Measurements from ENCODE around the gene ENO2.
A peak's percentile ranks its signal among the peaks of the same experiment; 100 is the strongest.

The ENO2 gene

GRCh38 chr12:6912164-6912935 lies 2.0 kb upstream of the ENO2 start:
- DNase-seq (ENCODE audit: low read depth) = no peak

DNA sequence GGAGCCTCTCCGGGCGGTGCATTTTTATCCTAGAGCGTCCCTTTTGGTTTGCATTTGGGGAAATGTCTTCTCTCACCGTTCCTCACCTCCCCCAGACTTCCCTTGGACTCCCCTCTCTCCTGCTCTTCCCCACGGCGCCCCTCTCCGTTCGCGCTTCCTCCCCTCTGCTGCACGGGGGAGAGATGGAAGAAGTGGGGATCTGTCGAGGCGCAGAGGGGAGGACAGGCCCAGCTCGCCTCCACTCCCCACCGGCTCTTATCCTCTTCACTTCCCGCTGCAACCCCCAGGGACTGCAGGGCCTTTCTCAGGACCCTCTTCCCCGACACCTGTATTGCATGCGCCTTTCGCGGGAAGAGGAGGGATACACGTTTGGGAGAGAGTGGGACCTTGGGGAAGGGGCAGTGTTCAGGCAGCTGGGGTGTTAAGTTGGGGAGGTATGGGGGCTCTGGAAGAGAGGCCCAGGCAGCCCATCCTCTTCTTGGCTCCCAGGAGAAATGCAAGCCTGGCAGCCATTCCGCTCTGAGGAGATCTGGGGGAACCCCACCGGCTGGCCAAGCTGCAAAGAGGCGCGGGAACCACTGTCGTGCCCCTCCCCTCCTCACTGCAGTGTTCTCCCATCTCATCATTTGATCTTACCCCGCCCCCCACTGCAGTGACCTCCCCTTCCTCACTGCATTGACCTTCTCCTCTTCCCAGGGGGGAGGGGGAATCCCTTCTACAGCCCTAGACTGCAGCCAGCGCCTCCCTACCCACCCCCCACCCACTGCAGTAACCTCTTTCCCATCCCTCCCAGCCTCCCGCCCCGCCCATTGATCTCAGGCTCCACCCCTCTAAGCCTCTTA lies 788 bp downstream of the ENO2 start:
- no peak for DNase-seq (ENCODE audit: low read depth)

DNA sequence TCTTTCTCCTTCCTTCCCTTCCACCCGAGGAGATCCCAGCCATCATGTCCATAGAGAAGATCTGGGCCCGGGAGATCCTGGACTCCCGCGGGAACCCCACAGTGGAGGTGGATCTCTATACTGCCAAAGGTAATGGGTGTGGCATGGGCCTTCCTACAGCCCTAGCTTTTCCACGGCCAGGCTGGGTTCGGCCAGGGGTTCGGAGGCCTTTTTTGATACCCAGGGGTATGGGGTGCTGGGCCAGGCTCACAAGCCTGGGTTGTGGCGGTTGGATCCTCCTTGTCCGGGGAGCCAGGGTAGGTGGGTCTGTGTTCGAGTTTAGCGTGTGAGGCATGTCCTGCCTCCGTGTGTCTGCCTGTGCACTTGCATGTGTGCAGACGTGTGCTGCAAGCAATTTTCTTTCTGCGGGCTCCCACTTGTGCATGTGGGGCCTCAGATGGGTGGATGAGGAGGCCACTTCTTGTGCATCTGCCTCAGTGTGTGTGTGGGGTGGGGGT lies 1.5 kb downstream of the ENO2 start:
- no peak for DNase-seq (ENCODE audit: low read depth)

- DNase-seq (ENCODE audit: low read depth) = no peak
Observed at GRCh38 chr12:6916426-6917200, 2.2 kb downstream of the ENO2 start.

DNA sequence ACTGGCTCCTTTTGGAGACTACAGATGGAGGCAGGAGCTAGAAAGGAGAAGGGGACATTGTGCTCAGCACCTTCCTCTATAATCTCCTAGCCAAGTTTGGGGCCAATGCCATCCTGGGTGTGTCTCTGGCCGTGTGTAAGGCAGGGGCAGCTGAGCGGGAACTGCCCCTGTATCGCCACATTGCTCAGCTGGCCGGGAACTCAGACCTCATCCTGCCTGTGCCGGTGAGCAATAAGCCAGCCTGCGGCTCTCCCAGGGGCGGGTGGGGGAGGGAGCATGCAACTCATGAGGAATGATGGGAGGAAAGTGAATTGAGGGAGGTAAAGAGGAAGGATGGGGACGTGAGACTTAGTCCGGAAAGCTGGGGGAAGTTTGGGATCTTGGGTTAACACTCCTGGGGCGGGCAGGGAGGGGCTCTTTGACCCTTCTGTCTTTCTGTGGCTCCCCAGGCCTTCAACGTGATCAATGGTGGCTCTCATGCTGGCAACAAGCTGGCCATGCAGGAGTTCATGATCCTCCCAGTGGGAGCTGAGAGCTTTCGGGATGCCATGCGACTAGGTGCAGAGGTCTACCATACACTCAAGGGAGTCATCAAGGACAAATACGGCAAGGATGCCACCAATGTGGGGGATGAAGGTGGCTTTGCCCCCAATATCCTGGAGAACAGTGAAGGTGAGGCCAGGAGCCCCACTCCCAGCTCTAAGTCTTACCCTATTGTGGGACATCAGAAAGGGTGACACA lies 3.3 kb downstream of the ENO2 start:
- DNase-seq (ENCODE audit: low read depth) = no peak

- no peak for DNase-seq (ENCODE audit: low read depth)
Observed at GRCh38 chr12:6919588-6919987, 5.2 kb downstream of the ENO2 start.

DNA sequence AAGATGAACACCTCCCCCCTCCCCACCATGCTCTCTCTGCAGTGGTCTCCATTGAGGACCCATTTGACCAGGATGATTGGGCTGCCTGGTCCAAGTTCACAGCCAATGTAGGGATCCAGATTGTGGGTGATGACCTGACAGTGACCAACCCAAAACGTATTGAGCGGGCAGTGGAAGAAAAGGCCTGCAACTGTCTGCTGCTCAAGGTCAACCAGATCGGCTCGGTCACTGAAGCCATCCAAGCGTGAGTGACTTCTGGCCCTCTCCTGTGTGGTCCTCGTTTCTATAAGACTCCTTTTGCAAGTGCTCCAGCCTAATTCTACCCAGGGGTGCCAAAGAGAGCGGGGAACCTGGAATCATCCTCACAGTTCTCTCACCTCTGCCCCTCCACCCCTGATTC lies 7.2 kb downstream of the ENO2 start:
- DNase-seq (ENCODE audit: low read depth) = no peak

- no peak for DNase-seq (ENCODE audit: low read depth)
Observed at GRCh38 chr12:6921996-6922946, 7.9 kb downstream of the ENO2 start.

DNA sequence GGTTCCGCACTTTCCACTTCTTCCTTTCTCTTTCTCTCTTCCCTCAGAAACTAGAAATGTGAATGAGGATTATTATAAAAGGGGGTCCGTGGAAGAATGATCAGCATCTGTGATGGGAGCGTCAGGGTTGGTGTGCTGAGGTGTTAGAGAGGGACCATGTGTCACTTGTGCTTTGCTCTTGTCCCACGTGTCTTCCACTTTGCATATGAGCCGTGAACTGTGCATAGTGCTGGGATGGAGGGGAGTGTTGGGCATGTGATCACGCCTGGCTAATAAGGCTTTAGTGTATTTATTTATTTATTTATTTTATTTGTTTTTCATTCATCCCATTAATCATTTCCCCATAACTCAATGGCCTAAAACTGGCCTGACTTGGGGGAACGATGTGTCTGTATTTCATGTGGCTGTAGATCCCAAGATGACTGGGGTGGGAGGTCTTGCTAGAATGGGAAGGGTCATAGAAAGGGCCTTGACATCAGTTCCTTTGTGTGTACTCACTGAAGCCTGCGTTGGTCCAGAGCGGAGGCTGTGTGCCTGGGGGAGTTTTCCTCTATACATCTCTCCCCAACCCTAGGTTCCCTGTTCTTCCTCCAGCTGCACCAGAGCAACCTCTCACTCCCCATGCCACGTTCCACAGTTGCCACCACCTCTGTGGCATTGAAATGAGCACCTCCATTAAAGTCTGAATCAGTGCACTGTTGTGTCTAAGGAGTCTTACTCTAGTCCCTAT lies 8.8 kb downstream of the ENO2 start:
- DNase-seq (ENCODE audit: low read depth) = no peak

GRCh38 chr12:6923851-6924250 lies 9.5 kb downstream of the ENO2 start:
- DNase-seq (ENCODE audit: low read depth) = no peak

DNA sequence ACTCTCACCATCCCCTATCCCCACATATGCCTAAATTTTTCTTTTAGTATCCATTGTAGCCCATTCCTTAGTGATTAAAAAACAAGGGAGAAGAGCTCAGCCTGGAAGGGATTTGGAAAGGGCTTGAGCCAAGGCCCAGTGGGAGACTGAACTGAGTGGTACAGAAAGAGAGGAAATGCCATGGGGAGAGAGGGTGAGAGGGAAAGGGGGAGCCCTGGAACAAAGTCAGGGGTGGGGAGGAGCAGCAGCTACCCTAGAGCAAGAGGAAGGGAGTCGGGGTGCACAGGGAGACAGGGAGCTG lies 10.8 kb downstream of the ENO2 start:
- no peak for DNase-seq (ENCODE audit: low read depth)

GRCh38 chr12:6925540-6926279 lies 11.3 kb downstream of the ENO2 start:
- DNase-seq (ENCODE audit: low read depth) = no peak

- peak; percentile 33 for DNase-seq (ENCODE audit: low read depth)
Observed at GRCh38 chr12:6927379-6928021, 13.1 kb downstream of the ENO2 start, which contains the start of gene ATN1. ATN1 (plus strand) TSS chr12:6927959; CDS start chr12:6934002, 6,043 bp downstream.

DNA sequence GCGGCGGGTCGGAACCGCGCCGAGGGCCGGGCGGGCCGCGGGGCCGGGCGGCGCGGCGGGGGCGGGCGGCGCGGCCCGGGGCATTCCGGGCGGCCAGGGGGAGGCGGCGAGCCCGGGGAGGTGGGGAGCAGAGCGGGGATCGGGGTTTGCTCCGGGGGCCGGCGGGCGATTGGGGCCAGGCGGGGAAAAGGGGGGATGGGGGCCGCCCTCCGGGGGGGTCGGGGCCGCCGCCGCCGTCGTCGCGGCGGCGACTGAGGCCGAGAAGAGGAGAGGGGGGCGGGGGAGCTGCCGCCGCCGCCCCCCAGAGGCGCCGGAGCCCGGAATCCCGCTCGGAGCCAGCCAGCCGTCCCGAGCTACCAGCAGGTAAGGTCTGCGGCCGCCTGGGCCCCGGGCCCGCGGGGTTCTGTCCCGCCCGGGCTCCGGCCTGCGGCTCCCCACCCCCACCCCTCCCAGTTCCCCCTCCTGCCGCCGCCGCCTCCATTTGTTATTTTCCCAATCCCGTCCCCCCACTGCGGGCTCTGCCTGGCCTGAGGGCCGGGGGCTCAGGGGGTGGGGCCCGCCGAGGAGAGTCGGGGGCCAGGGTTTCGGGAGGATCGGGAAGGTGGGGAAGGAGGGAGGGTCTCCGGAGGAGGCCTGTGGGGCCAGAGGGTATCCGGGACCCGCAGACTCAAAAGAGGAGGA lies 13.8 kb downstream of the ENO2 start:
- DNase-seq (ENCODE audit: low read depth) = no peak

GRCh38 chr12:6928703-6929407 lies 14.5 kb downstream of the ENO2 start:
- DNase-seq (ENCODE audit: low read depth) = no peak

DNA sequence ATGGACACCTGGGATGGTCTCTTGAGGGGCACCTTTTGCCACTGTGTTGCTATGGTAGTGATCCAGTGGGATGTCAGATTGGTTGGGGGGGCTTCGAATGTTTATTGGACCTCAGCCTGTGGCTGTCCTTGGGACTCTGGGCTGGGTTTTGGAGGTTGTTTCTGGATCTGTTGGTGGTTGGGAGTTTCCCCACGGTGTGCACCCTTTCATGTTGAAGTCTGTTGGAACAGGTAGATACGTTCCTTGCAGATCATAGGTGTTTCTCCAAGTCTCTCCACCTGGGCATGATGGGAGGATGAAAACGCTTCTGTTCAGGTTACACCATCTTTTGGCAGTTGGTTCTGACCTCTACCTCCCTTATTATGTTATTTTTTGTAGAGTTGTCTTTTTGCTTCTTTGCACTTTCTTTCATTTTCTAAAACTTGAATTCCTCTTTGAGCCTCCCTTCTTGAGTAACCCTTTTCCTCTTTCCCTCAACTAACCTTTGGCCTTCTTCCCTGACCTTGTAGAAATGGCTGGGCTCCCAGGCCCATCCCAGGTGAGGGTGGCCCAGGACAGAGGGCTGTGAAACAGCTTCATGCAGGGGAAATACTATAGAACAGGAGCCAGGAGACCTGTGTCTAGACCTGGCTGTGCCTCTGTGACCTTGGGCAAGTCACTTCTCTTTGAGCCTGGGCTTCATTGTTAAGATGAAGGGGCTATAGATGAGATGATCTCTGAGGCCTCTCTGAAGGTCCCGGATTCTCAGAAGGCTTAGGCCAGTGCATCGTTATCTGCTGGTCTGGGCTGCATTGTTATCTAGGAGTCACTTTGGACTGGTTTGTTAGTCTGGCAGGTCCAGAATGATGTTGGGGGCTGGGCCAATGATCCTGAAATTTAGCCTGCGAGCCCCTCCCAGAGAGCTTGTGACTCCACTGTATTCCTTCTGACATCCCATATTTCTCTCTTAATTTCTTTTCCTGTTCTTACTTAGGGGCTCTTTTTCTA lies 15.4 kb downstream of the ENO2 start:
- DNase-seq (ENCODE audit: low read depth) = no peak

Measured in stimulated activated CD8-positive, alpha-beta memory T cell treated with anti-CD3 and anti-CD28 coated beads, Interleukin-12 subunit alpha, Interleukin-12 subunit beta, amount 100 ng/mL, for 1 hour (primary cell).